ENCODE results near the gene FHDC1.

DNA sequence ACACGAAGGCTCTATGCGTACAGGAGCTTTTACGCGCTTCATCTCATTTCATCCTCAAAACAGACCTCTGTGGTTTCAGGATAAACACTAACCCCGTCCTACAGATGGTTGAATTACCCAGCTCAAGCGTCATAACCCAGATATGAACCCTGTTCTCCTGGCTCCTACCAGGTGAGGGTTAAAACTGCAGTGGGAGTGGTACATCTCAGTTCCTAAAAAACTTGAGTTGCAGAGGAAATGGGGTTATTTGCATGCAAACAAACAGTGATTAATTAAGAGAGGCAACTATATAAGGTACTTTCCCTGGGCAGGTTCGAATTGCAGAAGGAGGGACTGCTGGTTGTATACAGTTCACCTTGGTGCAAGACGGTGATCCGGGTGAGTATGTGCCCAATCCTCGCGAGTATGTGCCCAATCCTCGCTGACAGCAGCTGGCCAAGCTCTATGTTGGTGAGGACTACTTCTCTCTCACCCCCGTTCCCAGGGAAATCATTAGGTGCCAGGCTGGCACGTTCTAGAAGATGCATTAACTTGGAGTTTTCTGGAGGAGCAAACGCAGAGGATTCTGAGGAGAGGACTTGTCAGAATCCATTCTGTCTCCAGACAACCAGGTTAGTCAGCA, 72.6 kb downstream of the FHDC1 start:
- TF ChIP-seq, protein P1, sequence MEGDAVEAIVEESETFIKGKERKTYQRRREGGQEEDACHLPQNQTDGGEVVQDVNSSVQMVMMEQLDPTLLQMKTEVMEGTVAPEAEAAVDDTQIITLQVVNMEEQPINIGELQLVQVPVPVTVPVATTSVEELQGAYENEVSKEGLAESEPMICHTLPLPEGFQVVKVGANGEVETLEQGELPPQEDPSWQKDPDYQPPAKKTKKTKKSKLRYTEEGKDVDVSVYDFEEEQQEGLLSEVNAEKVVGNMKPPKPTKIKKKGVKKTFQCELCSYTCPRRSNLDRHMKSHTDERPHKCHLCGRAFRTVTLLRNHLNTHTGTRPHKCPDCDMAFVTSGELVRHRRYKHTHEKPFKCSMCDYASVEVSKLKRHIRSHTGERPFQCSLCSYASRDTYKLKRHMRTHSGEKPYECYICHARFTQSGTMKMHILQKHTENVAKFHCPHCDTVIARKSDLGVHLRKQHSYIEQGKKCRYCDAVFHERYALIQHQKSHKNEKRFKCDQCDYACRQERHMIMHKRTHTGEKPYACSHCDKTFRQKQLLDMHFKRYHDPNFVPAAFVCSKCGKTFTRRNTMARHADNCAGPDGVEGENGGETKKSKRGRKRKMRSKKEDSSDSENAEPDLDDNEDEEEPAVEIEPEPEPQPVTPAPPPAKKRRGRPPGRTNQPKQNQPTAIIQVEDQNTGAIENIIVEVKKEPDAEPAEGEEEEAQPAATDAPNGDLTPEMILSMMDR (IDR thresholded peaks at IDR 0.05) = no peak
- TF ChIP-seq POLR2A (IDR thresholded peaks at IDR 0.05) = no peak

Data from body of pancreas (tissue), 4 donors.